Activated T-helper 1 cell treated with anti-CD3 and anti-CD28 coated beads, Interleukin-2, amount 50 U/mL, for 16 hours (primary cell): ENCODE measurements around the gene NRARP.

Experiments used
- DNase-seq, 2 donors: peaks; one replicate each; pipeline ENCODE4 v3.0.0-alpha.2; 2020; ENCODE audit warnings: low read depth in 1 of 2, low spot score in 1 of 2

The NRARP gene

DNA sequence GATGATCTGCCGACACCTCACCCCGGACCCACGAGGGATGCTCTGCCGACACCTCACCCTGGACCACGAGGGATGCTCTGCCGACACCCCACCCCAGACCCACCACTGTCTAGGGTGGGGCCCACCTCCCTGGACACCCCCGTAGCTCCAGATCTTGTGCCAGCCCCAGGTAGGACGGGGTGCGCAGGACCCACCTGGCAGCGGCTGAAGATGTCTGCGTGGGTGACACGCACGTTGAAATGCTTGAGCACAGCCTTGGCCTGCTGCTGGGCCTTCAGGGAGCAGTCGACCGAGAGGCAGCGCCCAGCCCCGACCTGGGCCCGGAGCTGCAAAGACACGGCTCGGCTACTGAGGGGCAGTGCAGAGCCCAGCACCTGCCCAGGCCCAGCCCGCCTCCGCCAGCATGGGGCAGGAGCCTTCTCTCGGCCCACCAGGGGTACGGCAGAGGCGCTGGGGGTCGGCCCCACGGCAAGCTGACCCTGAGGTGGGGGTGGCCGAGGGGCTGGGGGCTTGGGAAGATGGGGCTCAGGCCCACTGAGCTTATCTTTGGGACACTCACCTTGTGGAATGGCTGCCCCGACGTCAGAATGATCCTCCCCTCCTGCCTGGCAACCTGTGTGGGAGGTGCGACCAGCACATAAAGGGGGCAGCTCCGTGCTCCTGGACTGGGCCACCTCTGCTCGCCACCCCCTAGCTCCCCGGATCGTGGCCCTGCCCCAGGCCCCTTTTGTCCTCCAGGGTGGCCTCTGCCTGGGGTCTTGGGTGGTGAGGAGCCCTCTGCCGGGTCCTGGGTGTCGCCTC is 21.7 kb upstream of the NRARP start:
- DNase-seq: no peak

DNA sequence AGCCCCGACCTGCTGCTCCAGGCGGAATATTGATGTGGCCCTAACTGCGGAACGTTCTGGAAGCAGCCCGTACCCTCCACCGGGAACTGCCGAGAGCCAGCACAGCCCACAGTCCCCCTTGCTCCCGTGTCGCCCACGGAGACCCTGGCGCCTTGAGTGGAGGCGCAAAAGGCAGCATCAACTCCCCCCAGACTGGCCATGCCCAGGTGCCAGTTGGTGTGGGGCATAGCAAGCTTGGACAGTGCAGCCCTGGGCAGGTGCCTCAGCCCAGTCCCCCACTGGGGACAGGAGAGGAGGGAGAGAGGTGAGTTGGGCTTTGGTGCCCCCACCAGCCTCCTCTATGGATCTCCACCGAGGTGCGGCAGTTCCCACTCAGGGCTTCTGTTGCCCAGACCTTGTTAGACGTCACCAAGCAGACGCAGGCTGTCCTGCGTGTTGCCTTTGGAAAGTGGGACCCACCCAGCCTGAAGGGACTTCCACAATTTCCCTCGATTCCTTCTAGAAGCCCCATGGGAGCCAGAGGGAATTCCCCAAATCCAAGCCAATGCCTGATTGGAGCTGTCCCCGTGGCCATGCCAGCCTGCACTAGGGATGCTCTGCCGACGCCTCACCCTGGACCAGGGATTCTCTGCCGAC is 19.8 kb upstream of the NRARP start:
- DNase-seq: no peak

DNA sequence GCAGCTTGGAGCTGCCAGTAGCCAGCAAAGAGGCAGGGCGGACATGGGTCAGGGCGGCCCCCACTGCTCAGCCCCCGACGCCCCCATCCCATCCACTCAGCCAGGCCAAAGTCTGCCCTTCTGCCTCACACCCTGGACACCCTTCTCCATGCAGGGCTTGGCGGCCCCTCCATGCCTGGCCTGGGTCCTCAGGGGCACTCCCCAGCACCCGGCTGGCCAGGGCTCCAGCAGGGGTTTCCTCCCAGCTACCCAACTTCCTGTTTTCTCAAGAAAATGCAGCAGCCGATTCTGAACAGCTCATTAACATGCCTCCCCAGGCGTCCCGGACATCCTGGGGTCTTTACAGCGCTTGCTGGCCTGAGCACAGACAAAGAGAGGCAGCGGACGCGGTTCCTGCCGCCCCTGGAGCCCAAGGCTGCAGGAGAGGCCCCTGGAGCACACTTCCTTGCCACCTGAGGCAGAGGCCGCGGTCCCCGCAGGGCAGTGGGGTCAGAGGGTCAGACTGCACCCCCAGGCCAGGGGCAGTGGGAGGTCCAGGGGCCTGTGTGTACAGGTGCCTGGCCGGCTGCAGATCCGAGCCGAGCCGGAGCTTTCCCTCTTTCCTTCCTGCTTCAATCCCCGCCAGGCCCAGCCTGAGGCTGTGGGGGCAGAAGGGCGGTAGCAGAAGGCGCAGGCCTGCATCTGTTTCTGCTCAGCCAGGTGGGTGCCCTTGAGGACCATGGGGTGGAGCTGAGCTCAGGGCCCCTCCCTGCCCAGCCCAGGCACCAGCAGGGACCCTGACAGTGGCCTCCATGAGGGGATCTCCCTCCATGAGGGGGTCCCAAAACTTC is 18.7 kb upstream of the NRARP start:
- DNase-seq: no peak

DNA sequence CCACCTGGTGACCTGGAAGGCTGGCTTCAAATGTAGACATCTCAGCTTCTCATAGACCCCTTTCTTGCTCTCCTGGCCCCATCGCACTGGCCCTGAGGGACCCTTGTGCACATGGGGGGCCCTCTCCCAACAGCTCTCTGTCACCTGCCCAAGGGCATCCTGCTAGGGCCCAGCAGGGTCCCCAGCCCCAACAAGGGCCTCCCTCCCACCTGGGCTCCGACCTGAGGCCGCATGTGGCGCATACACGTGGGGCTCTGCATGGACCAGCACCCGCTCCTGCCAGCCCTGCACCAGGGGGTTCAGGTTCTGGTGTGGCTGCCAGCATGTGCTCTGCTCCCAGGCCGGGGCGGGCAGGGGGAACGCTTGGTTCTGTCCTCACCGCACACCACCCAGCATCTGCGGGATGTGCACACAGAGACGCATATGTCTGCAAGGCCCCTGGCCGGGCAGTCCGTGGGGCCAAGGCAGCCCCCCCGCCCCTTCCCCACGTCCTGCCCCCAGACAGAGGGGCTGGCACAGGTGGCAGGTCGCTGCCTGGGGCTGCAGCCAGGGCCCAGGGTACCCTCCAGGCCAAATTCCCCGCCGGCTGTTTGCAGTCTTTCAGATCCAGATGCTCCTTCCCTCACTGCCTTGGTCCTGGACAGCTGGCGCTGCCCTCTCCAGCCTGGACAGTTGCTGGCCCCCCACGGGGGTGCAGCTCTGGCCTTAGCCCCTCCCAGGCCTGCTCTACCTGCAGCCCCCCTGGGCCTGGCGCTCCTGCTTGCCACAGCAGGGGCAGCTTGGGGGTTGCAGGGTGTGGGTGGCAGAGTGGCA is 17.9 kb upstream of the NRARP start:
- no peak for DNase-seq

DNA sequence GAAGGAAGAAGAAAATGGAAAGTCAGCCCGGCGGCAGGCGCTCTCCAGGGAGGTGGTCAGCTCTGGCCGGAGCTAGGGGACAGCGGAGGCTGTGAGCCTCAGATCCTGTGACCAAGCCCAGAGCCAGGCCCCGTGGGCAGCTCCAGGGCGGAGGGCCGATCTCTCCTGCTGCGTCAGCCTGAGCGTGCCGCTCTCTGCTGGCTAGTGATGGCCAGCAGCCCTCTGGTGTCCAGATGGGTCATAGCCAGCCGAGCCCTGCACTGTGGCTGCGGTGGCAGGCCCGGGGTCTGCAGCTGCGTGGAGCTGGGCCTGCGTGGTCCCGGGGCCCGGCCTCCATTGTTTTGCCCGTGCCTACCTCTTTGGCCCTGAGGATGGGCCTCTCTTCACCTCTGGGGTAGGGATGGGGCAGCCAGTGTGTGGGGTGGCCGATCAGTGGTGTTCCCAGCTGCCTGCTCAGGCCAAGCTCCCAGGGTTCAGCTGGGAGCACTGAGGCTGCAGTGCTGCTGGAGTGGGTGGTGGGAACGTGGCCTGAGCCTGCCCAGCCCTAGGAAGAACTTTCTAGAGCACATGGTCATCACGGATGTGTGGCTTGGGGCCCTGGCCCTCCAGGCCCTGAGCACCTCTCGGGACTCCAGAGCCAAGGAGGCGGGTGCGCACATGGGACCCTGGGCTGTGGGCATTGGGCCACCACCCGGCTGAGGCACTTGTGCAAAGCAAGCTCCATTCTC is 17.1 kb upstream of the NRARP start:
- no peak for DNase-seq

DNA sequence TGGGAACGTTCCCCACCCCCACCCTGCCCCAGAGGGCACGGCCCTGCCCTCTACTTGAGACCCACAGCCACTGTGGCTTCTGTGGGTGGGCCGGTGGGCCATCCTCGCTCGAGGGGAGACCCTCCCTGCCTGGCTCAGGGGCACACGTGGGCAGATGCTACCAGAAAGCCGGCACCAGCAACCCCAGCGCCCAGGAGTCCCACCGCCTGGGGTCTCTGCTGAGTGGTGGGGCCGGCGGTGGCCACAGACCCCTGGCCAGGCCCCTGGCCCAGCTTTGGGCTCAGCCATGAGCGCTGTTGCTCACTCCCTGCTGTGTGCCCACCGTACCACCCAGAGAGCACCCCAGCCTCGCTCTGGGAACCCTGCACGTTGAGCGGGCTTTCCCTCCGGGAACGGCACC is 16.5 kb upstream of the NRARP start:
- DNase-seq: no peak

DNA sequence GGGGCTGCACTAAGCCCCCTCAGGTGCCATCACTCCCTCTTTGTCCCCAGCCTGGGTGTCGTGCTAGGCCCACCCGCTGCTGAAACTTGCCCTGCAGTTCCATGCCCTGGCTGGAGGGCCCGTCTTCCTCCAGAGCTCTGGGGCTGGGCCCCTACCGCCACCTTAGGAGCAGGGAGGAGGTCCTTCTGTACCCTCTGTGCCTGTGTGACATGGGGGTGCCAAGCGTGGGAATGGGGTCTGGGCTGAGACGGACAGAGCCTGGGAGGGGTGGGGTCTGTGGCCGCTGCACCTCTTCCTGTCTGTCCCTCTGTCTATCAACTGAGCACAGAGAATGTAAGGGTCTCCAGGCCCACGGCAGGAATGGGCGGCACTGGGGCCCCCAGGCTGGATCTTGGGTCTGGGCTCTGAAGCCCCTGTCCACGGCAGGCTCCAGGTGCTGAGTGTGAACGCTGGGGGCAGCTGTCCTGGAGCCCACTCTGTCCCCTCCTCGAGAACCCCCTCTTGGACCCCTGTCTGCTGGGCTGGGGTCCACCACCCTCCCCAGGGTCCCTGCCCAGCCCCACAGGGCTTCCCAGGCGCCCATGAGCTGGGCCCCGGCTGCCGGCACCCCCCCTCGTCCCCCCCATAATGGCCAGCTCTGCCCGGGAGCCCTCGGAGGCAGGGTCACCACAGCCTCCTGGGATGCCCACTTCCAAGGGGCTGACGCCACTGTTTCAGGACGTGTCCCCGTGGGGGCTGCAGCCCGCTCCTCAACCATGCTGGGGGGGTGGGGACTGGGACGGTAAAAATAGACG is 15.8 kb upstream of the NRARP start:
- DNase-seq: no peak

DNA sequence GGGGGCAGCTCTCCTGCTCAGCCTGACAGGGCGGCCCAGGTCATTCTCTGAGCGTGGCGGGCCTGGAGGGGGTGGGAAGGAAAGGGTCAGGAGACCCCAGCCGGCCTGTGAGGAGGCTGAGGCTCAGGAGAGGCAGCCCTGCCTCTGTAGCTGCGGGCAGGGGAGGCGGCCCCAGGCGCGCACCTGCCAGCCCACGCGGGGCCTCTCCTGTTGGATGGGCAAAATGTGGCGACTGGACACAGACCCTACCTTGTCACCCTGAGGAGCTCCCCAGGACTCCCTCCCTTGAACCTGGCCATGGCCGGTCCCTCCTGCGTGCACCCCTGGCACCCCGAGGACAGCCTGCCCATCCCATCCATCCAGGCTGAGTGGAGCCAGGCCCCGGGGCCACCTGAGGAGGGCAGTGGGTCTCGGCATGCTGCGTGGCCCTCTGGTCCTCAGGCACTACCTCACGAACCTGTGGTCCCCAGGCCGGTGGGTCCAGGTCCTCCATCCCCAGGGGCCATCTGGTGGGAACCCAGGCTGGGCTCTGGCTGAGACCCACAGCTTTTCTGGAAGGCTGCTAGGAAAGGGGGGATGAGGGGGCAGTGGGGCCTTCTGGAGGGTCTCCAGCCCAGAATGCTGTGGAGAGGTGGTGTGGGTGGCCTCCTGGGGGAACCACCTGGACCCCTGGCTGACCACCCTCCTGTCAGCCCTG is 15.1 kb upstream of the NRARP start:
- DNase-seq: no peak

DNA sequence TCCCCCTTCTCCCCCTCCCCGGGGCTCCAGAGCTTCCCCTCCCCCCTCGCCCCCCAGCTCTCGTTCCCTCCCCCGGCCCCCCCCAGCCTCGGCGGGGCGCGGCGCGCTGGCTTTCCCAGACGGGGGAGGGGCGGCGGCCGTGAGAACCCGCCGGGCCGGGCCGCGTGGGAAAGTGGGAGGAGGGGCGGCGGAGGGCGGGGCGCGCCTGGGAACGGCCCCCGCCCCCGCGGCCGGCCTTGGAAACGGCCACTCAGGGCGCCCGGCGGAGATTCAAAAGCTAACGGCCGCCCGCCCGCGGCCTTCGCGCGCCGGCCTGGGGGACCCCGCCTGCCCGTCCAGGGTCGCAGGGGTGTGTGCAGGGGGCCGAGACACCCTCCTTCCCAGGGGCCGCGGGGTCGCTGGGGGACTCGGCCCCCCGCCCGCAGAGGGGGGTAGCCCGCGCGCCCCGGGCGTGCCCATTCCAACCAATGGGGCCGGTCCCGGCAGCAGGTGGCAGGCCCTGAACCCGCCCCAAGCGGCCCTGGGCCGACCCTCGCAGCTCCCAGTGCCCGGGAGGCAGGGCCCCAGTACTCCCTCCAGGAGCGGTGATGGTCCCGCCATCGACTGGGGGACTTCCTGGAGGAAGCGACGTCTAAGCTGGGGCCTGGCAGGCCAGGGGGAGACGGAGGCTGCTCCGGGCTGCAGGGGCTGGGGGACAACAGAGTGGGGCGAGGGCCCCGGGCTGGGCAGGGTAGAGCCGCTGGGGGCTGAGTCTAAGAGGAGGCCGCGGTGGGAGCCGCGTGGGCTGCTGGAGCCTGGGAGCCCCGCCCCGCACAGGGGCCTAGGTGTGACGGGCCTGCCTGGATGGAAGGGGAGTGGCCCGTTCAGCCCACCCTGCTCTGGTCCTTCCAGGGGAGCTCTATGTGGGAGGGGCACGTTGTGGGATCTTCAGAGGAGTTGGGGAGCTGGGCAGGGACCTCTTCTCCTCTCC is 14.2 kb upstream of the NRARP start:
- no peak for DNase-seq

DNA sequence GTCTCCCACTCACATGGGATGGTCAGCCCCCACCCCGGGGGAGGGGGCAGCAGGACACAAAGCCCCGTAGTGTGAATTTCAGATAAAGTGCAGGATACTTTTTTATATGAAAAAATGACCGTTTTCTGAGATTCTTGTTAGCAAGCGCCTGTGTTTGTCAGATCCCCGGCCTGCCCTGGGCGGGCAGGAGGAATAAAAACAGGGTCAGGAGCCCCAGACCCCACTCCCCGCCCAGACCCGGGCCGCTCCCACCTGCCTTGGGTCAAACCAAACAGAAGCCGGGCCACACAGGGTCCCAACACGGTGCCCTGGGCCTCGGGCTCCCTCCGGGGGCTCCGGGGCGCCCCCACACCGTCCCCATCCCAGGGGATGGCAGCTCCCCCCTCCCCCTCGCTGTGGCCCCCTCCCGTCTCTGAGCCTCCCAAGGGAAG is 13.5 kb upstream of the NRARP start:
- DNase-seq: no peak

DNA sequence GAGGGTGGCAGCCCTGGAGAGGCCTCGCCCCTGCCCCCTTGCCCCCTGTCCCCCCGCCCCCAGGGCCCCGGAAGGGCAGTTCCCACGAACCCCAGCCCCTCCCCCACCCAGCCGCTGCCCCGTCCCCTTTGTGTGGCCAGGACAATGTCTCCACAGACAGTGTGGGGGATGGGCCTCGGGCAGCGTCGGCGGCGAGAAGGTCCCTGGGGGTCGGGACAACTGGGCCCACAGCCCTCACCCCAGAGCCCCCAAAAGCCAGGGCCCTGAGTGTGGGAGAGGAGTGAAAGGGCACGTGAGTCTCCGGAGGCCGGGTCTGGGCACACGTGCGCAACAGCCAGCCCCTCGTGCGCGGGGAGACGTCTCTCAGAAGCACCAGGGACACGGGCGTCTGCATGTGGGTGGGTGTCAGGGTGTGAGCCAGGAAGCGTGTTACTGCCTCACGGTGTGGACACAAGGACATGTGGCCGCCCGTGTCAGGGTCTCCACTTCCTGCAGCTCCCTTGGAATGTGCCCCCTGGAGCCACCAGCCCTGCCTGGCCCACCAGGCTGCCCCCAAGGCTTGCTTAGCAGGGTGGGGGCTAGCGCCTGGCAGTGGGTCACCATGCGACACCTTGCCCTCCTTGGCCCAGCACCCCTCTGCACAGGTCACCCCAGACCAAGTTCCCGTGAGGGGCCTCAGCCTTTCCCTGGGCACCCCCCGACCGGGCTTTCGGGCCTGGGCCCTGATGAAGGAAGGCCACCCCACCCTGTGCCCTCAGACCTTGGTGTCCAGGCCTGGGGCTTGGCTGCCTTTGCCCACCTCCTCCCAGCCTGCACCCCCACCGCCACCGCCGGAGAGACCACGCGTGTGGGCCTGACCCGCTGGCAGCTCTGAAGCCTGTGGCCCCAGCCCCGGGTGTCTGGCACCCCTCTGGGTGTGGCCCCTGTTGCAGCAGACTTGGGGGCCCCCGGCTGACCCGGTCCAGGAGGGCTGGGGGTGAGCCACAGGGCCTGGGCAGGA is 12.8 kb upstream of the NRARP start:
- DNase-seq: no peak

DNA sequence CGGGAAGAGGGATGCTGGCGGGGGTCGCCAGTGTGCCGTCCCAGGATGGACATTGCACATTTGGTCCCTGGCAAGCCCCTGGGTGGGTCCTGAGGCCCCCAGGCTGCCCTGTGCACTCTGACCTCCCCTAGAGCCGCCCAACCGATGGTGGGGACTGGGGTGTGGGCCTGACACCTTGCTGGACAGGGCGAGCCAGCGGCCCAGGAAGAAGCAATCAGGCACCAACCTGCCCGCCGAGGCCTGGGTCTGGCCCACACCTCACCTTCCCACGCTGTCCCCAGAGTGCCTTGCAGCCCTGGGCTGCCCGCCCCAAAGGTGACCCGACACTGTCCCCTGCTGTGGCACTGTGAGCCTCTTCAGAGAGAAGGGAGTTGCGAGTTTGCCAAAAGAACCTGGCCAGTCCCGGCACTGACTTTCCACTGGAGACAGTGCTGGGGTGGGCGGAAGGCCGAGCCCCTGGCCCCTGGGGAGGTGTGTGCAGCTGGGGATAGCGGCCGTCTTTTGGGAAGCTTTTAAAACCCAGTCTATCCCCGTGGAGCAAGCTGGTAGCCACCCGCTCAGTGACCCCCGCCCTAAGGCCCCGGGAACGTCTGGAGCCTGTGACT is 12.0 kb upstream of the NRARP start:
- no peak for DNase-seq

DNA sequence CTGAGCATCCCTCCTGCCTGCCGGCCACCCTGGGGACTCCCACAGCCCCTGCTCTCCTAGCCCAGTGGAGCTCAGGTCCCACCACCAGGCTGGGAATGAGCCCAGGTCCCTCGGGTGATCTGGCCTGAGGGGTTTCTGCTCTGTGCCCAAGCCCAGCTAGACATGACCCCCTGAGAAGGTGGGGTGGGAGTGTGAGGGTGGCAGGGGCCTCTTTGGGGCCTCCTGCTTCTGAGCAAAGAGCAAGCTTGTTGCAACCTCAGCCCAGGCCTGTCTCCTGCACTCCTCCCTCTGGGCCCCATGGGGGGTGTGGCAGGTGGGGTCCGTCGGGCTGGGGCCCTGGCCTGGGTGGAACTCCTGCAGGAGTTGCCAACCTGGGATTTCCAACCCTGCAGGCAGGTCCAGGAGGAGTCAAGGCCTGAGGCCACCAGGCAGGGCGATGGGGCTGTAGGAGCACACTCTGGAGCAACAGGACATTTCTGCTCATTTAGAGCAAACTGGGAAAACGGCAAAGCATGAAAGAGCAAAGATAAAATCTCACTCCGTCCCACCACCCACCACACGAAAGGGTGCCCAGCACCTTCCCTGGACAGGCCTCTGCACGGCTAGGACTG is 11.4 kb upstream of the NRARP start:
- DNase-seq: no peak

DNA sequence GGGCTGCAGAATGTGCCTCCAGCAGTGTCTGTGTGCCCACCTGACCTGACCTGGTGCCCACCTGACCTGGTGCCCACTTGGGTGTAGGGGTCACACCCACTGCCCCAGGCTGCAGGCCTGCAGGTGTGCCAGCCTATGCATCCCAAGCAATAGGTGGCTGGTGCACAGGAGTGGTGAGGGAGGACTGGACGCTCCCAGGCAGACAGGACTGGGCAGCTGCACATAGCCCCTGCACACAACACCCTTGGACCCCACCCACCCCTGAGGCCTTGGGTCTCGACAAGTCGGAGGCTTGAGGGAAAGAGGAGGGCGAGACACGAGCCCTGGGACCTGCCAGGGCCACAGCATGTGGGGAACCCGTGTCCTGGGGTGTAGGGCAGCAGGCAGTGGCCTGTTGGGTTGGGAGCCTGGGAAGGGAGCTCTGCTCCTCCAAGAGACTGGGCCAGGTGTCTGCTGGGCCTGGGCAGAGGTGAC is 10.8 kb upstream of the NRARP start:
- DNase-seq: no peak

DNA sequence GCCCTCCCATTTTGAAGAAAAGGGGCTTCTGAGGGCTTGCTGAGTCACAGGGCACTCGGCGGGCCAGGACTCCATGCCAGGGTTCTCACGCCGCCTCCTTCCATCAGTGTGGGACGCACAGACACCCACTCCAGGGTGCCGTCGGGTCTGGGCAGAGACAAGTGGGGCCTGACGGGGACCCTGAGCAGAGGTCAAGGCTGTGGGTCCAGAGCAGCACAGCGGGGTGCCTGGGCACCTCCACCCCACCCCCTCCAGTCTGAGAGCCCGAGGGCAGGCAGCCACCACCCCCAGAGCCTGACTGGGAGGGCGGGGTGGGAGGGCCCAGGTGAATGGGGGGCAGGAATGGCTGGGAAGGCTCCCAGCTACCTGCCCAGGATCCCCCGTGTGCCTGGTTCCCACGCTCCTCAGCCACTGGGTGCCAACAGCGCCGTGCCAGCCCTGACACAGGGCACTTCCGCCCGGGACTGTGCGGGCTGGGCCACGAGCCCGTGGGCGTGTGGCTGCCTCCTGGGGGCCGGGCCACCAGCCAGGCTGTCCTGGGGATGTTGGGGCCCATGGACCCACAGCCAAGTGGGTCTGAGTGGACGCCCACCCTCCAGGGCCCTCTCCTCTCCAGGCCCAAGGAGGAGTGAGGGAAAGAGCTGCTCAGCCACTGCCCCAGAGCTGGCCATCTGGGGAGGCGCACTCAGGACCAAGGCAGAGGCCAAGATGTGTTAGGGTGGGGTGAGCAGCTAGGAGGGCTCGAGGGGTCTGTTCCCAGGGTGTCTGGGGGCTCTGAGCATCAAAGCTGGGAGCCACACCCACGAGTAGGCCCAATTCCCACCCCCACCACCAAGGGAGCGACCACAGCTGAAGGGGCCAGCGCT is 10.1 kb upstream of the NRARP start:
- no peak for DNase-seq
